ENCODE results near the gene HADHA. TPM values are rescaled to one million over a fixed set of nuclear protein-coding genes. Genes with fewer than 3 reads are reported as not detected.

The HADHA gene
- total and polyA plus RNA-seq, 2 donors (not counting 1 experiment from before 2014, with no cell fraction given) = 29.8 to 96.7 TPM

- no peak overlapping the region for H3K4me3 ChIP-seq (ENCODE audit: control extremely low read depth in 1 of 5, extremely low read depth in 1 of 5, insufficient read depth in 1 of 5, low read depth in 2 of 5, low read length in 4 of 5)
- no peaks in the 10 kb centered on the region for H4K20me1 ChIP-seq (ENCODE audit: control insufficient read depth, insufficient read depth, low read length, poor library complexity, severe bottlenecking)
- no peak overlapping the region for H3K4me2 ChIP-seq (replicated peaks; ENCODE audit: low read depth, low read length, poor library complexity, severe bottlenecking)
- no peaks in the 10 kb centered on the region for H3K27me3 ChIP-seq (replicated peaks in 1 of 4; ENCODE audit: control extremely low read depth in 1 of 4, control insufficient read depth in 3 of 4, insufficient read depth in 4 of 4, low read length in 3 of 4)
- DNase-seq (no peak), ATAC-seq (ENCODE audit: low read depth) (no peak)
- POLR2A ChIA-PET = no interaction called here
- CTCF ChIA-PET = interaction anchor here (1.1 kb wide), 1 partner anchor 14 kb away, joined by 3 read pairs; no protein-coding TSS in a partner anchor
- no peak overlapping the region for H3K9ac ChIP-seq (ENCODE audit: low read length)
- H3K79me2 ChIP-seq (ENCODE audit: control insufficient read depth, insufficient read depth, low read length) = no peaks in the 10 kb centered on the region
- H2AFZ ChIP-seq (ENCODE audit: insufficient read depth, low read depth, low read length, poor library complexity, severe bottlenecking) = no peak overlapping the region
- no peak overlapping the region for H3K4me3 Mint-ChIP-seq
- no peaks in the 10 kb centered on the region for H3K9me3 Mint-ChIP-seq (ENCODE audit: insufficient read depth)
- H3K27me3 Mint-ChIP-seq = no peaks in the 10 kb centered on the region
- intact Hi-C loops (cut with micrococcal nuclease) = no loop called here
- no peak for TF ChIP-seq CTCF (IDR thresholded peaks at IDR 0.05)
- TF ChIP-seq EZH2 (IDR thresholded peaks at IDR 0.05; ENCODE audit: borderline replicate concordance, insufficient read depth, low read depth, low read length, poor library complexity, severe bottlenecking) = no peak
- H3K4me1 ChIP-seq (ENCODE audit: control insufficient read depth in 2 of 2, insufficient read depth in 2 of 2, low read length in 2 of 2) = no peaks in the 10 kb centered on the region
- no peaks in the 10 kb centered on the region for H3K4me1 Mint-ChIP-seq
- peaks cover 14 to 54% of the 10 kb centered on the region in 2 experiments for H3K36me3 ChIP-seq (replicated peaks in 1 of 2; ENCODE audit: control extremely low read depth in 1 of 2, control insufficient read depth in 1 of 2, extremely low read depth in 1 of 2, insufficient read depth in 2 of 2, low read length in 1 of 2)
- H3K27ac Mint-ChIP-seq = no peak overlapping the region
- no peak overlapping the region for H3K27ac ChIP-seq (ENCODE audit: low read length in 2 of 2)
- no peaks in the 10 kb centered on the region for H3K9me3 ChIP-seq (ENCODE audit: control extremely low read depth in 1 of 3, control insufficient read depth in 2 of 3, insufficient read depth in 1 of 3, low read length in 2 of 3)
- WGBS (ENCODE audit: insufficient coverage) = no CpG with 5 or more reads among the region's 3 CpGs
Measured at GRCh38 chr2:26285931-26286330, 41.5 kb upstream of the HADHA start.

- CTCF ChIA-PET = no interaction called here
- no peak for DNase-seq
- Mint-ChIP-seq H3K27me3 (no peaks in the 10 kb centered on the region), H3K27ac (no peak overlapping the region), H3K4me1 (no peaks in the 10 kb centered on the region), H3K9me3 (ENCODE audit: insufficient read depth) (no peaks in the 10 kb centered on the region), H3K4me3 (no peak overlapping the region)
- H3K9ac ChIP-seq (ENCODE audit: low read length) = no peak overlapping the region
- intact Hi-C loops (cut with micrococcal nuclease) = no loop called here
- H3K4me2 ChIP-seq (replicated peaks; ENCODE audit: low read depth, low read length, poor library complexity, severe bottlenecking) = no peak overlapping the region
- ATAC-seq (ENCODE audit: low read depth) = no peak
- no peaks in the 10 kb centered on the region for H3K4me1 ChIP-seq (ENCODE audit: control insufficient read depth in 2 of 2, insufficient read depth in 2 of 2, low read length in 2 of 2)
- H3K4me3 ChIP-seq (ENCODE audit: control extremely low read depth in 1 of 5, extremely low read depth in 1 of 5, insufficient read depth in 1 of 5, low read depth in 2 of 5, low read length in 4 of 5) = no peak overlapping the region
- peaks cover 14 to 65% of the 10 kb centered on the region in 2 experiments for H3K36me3 ChIP-seq (replicated peaks in 1 of 2; ENCODE audit: control extremely low read depth in 1 of 2, control insufficient read depth in 1 of 2, extremely low read depth in 1 of 2, insufficient read depth in 2 of 2, low read length in 1 of 2)
- WGBS (ENCODE audit: insufficient coverage) = 97% methylated on average over 3 of the region's 3 CpGs
- no peaks in the 10 kb centered on the region for H3K9me3 ChIP-seq (ENCODE audit: control extremely low read depth in 1 of 3, control insufficient read depth in 2 of 3, insufficient read depth in 1 of 3, low read length in 2 of 3)
- H2AFZ ChIP-seq (ENCODE audit: insufficient read depth, low read depth, low read length, poor library complexity, severe bottlenecking) = no peak overlapping the region
- TF ChIP-seq CTCF (IDR thresholded peaks at IDR 0.05) (no peak), EZH2 (IDR thresholded peaks at IDR 0.05; ENCODE audit: borderline replicate concordance, insufficient read depth, low read depth, low read length, poor library complexity, severe bottlenecking) (no peak)
- H4K20me1 ChIP-seq (ENCODE audit: control insufficient read depth, insufficient read depth, low read length, poor library complexity, severe bottlenecking) = no peaks in the 10 kb centered on the region
- no peaks in the 10 kb centered on the region for H3K27me3 ChIP-seq (replicated peaks in 1 of 4; ENCODE audit: control extremely low read depth in 1 of 4, control insufficient read depth in 3 of 4, insufficient read depth in 4 of 4, low read length in 3 of 4)
- H3K27ac ChIP-seq (ENCODE audit: low read length in 2 of 2) = no peak overlapping the region
- POLR2A ChIA-PET = no interaction called here
- no peaks in the 10 kb centered on the region for H3K79me2 ChIP-seq (ENCODE audit: control insufficient read depth, insufficient read depth, low read length)
Measured at GRCh38 chr2:26284132-26284531, 39.7 kb upstream of the HADHA start.
